SK-N-SH treated with all-trans-retinoic acid at 6 μM for 48 hours (cell line): ENCODE results near the gene PRKCQ.

ENCODE experiments used
- ATAC-seq: fragments of 200-7000 bp; cut with Tn5 transposase; 3 replicates; pipeline ENCODE4 v1.9.1; 2020; ENCODE audit warnings: mild to moderate bottlenecking, moderate library complexity
- ARNTL ChIP-seq: fragments of 450-650 bp; formaldehyde crosslinking; IDR thresholded peaks from 2 replicates; pipeline ENCODE4 v1.5.0; 2020; ENCODE audit warnings: low read depth, mild to moderate bottlenecking, moderate library complexity, borderline replicate concordance
- BACH2 ChIP-seq: fragments of 250-450 bp; sonication (Bioruptor Pico); IDR thresholded peaks from 2 replicates; pipeline ENCODE4 v1.9.0; 2021; ENCODE audit warnings: mild to moderate bottlenecking, borderline replicate concordance
- CSDC2 ChIP-seq: fragments of 250-450 bp; sonication (Bioruptor Pico); IDR thresholded peaks from 2 replicates; pipeline ENCODE4 v1.5.0; 2020; ENCODE audit warnings: mild to moderate bottlenecking, moderate library complexity
- ESRRG ChIP-seq: fragments of 250-450 bp; sonication (Bioruptor Pico); IDR thresholded peaks from 2 replicates; pipeline ENCODE4 v1.6.1; 2021; ENCODE audit warnings: mild to moderate bottlenecking
- GLIS3 ChIP-seq: fragments of 250-450 bp; sonication (Bioruptor Pico); IDR thresholded peaks from 2 replicates; pipeline ENCODE4 v1.5.0; 2020; ENCODE audit warnings: mild to moderate bottlenecking, moderate library complexity
- ISL1 ChIP-seq: fragments of 250-450 bp; sonication (Bioruptor Pico); IDR thresholded peaks from 2 replicates; pipeline ENCODE4 v2.1.2; 2022; ENCODE audit warnings: mild to moderate bottlenecking, moderate library complexity
- OSR1 ChIP-seq: fragments of 250-450 bp; sonication (Bioruptor Pico); IDR thresholded peaks from 2 replicates; pipeline ENCODE4 v1.8.0; 2022; ENCODE audit warnings: moderate library complexity, mild to moderate bottlenecking, inconsistent platforms
- PPARA ChIP-seq: fragments of 250-450 bp; sonication (Bioruptor Pico); IDR thresholded peaks from 2 replicates; pipeline ENCODE4 v1.5.0; 2020; ENCODE audit warnings: mild to moderate bottlenecking, borderline replicate concordance
- SNAI2 ChIP-seq: fragments of 250-450 bp; sonication (Bioruptor Pico); IDR thresholded peaks from 2 replicates; pipeline ENCODE4 v1.5.0; 2020; ENCODE audit warnings: mild to moderate bottlenecking, moderate library complexity
- TCF4 ChIP-seq: fragments of 250-450 bp; sonication (Bioruptor Pico); IDR thresholded peaks from 2 replicates; pipeline ENCODE4 v1.8.0; 2021; ENCODE audit warnings: mild to moderate bottlenecking, moderate library complexity, borderline replicate concordance
- TOX ChIP-seq: fragments of 250-450 bp; sonication (Bioruptor Pico); IDR thresholded peaks from 2 replicates; pipeline ENCODE4 v1.8.0; 2021; ENCODE audit warnings: mild to moderate bottlenecking, moderate library complexity, borderline replicate concordance
- ZC3H10 ChIP-seq: fragments of 250-450 bp; sonication (Bioruptor Pico); IDR thresholded peaks from 2 replicates; pipeline ENCODE4 v1.5.1; 2021; ENCODE audit warnings: mild to moderate bottlenecking, moderate library complexity
- ZFP3 ChIP-seq: fragments of 250-450 bp; sonication (Bioruptor Pico); IDR thresholded peaks from 2 replicates; pipeline ENCODE4 v1.5.0; 2020; ENCODE audit warnings: mild to moderate bottlenecking, moderate library complexity
- ZFP30 ChIP-seq: fragments of 450-650 bp; formaldehyde crosslinking; IDR thresholded peaks from 2 replicates; pipeline ENCODE4 v1.5.0; 2022; ENCODE audit warnings: mild to moderate bottlenecking, moderate library complexity
- ZNF565 ChIP-seq: fragments of 450-650 bp; formaldehyde crosslinking; conservative IDR thresholded peaks from 2 replicates; pipeline ENCODE4 v1.5.0; 2020; ENCODE audit warnings: low read depth, mild to moderate bottlenecking, moderate library complexity
- ZNF70 ChIP-seq: fragments of 450-650 bp; formaldehyde crosslinking; IDR thresholded peaks from 2 replicates; pipeline ENCODE4 v1.5.0; 2020; ENCODE audit warnings: mild to moderate bottlenecking, moderate library complexity
- ZNF8 ChIP-seq: fragments of 450-650 bp; formaldehyde crosslinking; IDR thresholded peaks from 2 replicates; pipeline ENCODE4 v1.5.0; 2020; ENCODE audit warnings: mild to moderate bottlenecking, moderate library complexity
- TF ChIP-seq, protein P1 (sequence below): fragments of 250-450 bp; sonication (Bioruptor Pico); IDR thresholded peaks from 2 replicates; pipeline ENCODE4 v1.5.0; 2020; ENCODE audit warnings: mild to moderate bottlenecking, moderate library complexity
- TF ChIP-seq, protein P2 (sequence below): fragments of 250-450 bp; sonication (Bioruptor Pico); IDR thresholded peaks from 2 replicates; pipeline ENCODE4 v1.5.1; 2020; ENCODE audit warnings: low read depth, mild to moderate bottlenecking, moderate library complexity
- TF ChIP-seq, protein P3 (sequence below): fragments of 250-450 bp; sonication (Bioruptor Pico); IDR thresholded peaks from 2 replicates; pipeline ENCODE4 v1.8.0; 2020; ENCODE audit warnings: mild to moderate bottlenecking, moderate library complexity, borderline replicate concordance
- TF ChIP-seq, protein P4 (sequence below): fragments of 250-450 bp; sonication (Bioruptor Pico); IDR thresholded peaks from 2 replicates; pipeline ENCODE4 v1.5.1; 2021; ENCODE audit warnings: mild to moderate bottlenecking, moderate library complexity

PRKCQ gene

DNA sequence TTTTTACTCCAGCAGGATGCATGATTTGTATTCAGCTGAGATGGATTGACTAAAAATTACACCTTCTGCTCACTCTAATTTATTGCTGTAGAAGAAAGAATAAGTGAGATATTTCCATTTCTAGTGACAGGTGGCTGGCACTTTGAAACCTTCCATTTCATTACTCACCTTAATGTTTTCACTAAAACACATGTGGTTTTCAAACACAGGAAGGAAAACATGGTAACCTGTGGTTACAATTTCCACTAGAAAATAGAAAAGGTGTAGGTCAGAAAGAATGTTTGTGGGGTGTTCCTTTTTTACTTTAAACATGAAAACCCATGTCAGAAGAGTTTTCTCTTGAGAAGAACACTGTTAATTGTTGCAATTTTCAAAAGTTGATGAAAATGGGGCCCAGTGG, 12.0 kb upstream of the PRKCQ start:
- no peak for TF ChIP-seq BACH2
- no peak for TF ChIP-seq ZFP30
- no peak for TF ChIP-seq ZNF70 (CRISPR knock-in tag)
- no peak for TF ChIP-seq SNAI2 (CRISPR knock-in tag)
- no peak for TF ChIP-seq TCF4
- TF ChIP-seq ZC3H10: no peak
- no peak for TF ChIP-seq ARNTL (CRISPR knock-in tag)
- no peak for TF ChIP-seq OSR1 (CRISPR knock-in tag)
- no peak for TF ChIP-seq GLIS3 (CRISPR knock-in tag)
- TF ChIP-seq ESRRG (CRISPR knock-in tag): no peak
- no peak for TF ChIP-seq ISL1 (CRISPR knock-in tag)
- TF ChIP-seq ZNF8 (CRISPR knock-in tag): no peak
- TF ChIP-seq PPARA (CRISPR knock-in tag): no peak
- TF ChIP-seq, protein P1, sequence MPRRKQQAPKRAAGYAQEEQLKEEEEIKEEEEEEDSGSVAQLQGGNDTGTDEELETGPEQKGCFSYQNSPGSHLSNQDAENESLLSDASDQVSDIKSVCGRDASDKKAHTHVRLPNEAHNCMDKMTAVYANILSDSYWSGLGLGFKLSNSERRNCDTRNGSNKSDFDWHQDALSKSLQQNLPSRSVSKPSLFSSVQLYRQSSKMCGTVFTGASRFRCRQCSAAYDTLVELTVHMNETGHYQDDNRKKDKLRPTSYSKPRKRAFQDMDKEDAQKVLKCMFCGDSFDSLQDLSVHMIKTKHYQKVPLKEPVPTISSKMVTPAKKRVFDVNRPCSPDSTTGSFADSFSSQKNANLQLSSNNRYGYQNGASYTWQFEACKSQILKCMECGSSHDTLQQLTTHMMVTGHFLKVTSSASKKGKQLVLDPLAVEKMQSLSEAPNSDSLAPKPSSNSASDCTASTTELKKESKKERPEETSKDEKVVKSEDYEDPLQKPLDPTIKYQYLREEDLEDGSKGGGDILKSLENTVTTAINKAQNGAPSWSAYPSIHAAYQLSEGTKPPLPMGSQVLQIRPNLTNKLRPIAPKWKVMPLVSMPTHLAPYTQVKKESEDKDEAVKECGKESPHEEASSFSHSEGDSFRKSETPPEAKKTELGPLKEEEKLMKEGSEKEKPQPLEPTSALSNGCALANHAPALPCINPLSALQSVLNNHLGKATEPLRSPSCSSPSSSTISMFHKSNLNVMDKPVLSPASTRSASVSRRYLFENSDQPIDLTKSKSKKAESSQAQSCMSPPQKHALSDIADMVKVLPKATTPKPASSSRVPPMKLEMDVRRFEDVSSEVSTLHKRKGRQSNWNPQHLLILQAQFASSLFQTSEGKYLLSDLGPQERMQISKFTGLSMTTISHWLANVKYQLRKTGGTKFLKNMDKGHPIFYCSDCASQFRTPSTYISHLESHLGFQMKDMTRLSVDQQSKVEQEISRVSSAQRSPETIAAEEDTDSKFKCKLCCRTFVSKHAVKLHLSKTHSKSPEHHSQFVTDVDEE (CRISPR knock-in tag): no peak
- ATAC-seq: no peak

DNA sequence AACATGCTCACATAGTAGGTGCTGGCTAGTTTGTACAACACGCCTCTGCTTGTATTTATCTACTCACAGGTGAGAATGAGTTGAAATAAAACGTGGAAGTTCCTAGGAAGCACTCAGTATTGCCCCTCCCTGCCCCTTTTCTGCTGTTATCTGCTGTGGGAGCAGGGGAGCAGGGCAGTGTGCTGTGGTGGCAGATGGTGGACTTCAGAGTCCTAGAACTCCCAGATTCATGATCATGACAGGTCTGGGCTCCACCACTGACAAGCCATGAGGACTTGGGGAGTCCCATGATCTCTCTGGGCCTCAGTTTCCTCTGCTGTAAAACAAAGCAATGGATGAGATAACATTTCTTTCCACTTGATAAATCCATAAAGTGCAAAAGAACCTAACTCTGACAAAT, 11.6 kb upstream of the PRKCQ start:
- ATAC-seq: no peak
- TF ChIP-seq ZNF8 (CRISPR knock-in tag) (no peak), TCF4 (no peak), BACH2 (no peak)
- TF ChIP-seq, protein P2, sequence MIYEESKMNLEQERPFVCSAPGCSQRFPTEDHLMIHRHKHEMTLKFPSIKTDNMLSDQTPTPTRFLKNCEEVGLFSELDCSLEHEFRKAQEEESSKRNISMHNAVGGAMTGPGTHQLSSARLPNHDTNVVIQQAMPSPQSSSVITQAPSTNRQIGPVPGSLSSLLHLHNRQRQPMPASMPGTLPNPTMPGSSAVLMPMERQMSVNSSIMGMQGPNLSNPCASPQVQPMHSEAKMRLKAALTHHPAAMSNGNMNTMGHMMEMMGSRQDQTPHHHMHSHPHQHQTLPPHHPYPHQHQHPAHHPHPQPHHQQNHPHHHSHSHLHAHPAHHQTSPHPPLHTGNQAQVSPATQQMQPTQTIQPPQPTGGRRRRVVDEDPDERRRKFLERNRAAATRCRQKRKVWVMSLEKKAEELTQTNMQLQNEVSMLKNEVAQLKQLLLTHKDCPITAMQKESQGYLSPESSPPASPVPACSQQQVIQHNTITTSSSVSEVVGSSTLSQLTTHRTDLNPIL: no peak

DNA sequence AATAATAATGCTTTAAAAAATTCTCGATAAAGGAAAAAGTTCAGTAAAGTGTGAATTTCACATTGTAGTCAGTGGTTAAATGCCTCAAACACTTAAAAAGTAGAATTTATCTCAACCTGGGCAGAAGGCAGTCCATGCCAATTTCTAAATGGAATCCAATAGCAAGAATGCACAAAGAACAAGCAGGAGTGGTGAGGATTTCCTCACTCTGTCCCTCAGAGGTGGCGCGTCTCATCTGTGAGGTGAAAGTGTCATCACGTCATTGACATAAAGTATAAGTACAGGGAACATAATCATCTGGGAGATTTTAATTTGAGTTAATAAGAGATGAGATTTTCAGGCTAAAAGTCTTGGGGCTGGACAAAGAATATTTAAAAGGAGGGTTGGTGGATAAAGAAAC, 10.0 kb upstream of the PRKCQ start:
- TF ChIP-seq OSR1 (CRISPR knock-in tag) (no peak), ZNF565 (CRISPR knock-in tag) (no peak), CSDC2 (CRISPR knock-in tag) (no peak), PPARA (CRISPR knock-in tag) (no peak), SNAI2 (CRISPR knock-in tag) (no peak), ZFP30 (no peak), ARNTL (CRISPR knock-in tag) (no peak), BACH2 (no peak), TOX (CRISPR knock-in tag) (no peak), ZFP3 (CRISPR knock-in tag) (no peak)
- TF ChIP-seq, protein P3, sequence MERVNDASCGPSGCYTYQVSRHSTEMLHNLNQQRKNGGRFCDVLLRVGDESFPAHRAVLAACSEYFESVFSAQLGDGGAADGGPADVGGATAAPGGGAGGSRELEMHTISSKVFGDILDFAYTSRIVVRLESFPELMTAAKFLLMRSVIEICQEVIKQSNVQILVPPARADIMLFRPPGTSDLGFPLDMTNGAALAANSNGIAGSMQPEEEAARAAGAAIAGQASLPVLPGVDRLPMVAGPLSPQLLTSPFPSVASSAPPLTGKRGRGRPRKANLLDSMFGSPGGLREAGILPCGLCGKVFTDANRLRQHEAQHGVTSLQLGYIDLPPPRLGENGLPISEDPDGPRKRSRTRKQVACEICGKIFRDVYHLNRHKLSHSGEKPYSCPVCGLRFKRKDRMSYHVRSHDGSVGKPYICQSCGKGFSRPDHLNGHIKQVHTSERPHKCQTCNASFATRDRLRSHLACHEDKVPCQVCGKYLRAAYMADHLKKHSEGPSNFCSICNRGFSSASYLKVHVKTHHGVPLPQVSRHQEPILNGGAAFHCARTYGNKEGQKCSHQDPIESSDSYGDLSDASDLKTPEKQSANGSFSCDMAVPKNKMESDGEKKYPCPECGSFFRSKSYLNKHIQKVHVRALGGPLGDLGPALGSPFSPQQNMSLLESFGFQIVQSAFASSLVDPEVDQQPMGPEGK: no peak
- TF ChIP-seq, protein P2: no peak
- TF ChIP-seq, protein P4, sequence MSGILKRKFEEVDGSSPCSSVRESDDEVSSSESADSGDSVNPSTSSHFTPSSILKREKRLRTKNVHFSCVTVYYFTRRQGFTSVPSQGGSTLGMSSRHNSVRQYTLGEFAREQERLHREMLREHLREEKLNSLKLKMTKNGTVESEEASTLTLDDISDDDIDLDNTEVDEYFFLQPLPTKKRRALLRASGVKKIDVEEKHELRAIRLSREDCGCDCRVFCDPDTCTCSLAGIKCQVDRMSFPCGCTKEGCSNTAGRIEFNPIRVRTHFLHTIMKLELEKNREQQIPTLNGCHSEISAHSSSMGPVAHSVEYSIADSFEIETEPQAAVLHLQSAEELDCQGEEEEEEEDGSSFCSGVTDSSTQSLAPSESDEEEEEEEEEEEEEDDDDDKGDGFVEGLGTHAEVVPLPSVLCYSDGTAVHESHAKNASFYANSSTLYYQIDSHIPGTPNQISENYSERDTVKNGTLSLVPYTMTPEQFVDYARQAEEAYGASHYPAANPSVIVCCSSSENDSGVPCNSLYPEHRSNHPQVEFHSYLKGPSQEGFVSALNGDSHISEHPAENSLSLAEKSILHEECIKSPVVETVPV (CRISPR knock-in tag): no peak
- no peak for ATAC-seq
